Measurements from ENCODE around the gene SYT7.
"Not testable (repeated sequence)": the region's sequence is repeated elsewhere in the genome, so short reads cannot be mapped to it uniquely, and the experiment has no call there.

Gene SYT7

GRCh38 chr11:61475433-61475832 is 105.4 kb downstream of the SYT7 start:
- no peak for DNase-seq

- DNase-seq, result no peak
These were observed 106.7 kb downstream of the SYT7 start for GRCh38 chr11:61474013-61474643.

GRCh38 chr11:61473370-61474012 is 107.4 kb downstream of the SYT7 start:
- DNase-seq, result no peak

GRCh38 chr11:61472868-61473267 is 108.0 kb downstream of the SYT7 start:
- DNase-seq, result no peak

GRCh38 chr11:61472282-61472681 is 108.6 kb downstream of the SYT7 start:
- DNase-seq, result no peak

- DNase-seq, result no peak
These were observed 112.9 kb downstream of the SYT7 start for GRCh38 chr11:61468002-61468401.

GRCh38 chr11:61467602-61468001 is 113.3 kb downstream of the SYT7 start:
- DNase-seq, result not testable (repeated sequence)

All from NCI-H2227 treated with DMSO at 0.1 percent for 48 hours (cell line).